CD4-positive, alpha-beta T cell (primary cell): Measurements from ENCODE around the gene BRF1. TPM values are rescaled to one million over a fixed set of nuclear protein-coding genes. Genes with fewer than 3 reads are reported as not detected.

ENCODE experiments used
- ATAC-seq: fragments of 200-7000 bp; cut with Tn5 transposase; one replicate; pipeline ENCODE4 v1.10.0; 2022; ENCODE audit warnings: mild to moderate bottlenecking; ENCODE audit not compliant: poor library complexity
- CTCF ChIA-PET: fragments of 350-600 bp; sonication (Branson Sonifier 250); formaldehyde crosslinking; loops from one replicate; lab custom pipeline; 2021; ENCODE audit warnings: antibody characterized with exemption, inconsistent platforms; lab: Charles Lee
- POLR2A ChIA-PET: fragments of 350-600 bp; sonication (Branson Sonifier 250); formaldehyde crosslinking; loops from one replicate; lab custom pipeline; 2021; ENCODE audit warnings: antibody characterized with exemption, inconsistent platforms; lab: Charles Lee
- DNase-seq, 14 experiments: peaks; one replicate each; pipeline ENCODE4 v3.0.0-alpha.2; 2013 to 2020; ENCODE audit warnings: mixed read lengths in 2 of 14
- H3K27ac ChIP-seq, 2 donors: one replicate each; pipeline versions ENCODE4 v1.5.1 to v1.7.0; 2013; ENCODE audit warnings: low read length in 2 of 2, low read depth in 1 of 2, mild to moderate bottlenecking in 1 of 2
- H3K27me3 ChIP-seq, 2 experiments: 1 replicate in 1 of 2; 2 replicates in 1 of 2; pipeline versions ENCODE4 v1.6.1 to v1.7.0; 2013; ENCODE audit warnings: low read length in 2 of 2, control low read depth in 1 of 2, mild to moderate bottlenecking in 1 of 2, moderate library complexity in 1 of 2; ENCODE audit not compliant: insufficient read depth in 2 of 2, control insufficient read depth in 1 of 2
- H3K36me3 ChIP-seq: one replicate; pipeline ENCODE4 v1.6.1; 2013; ENCODE audit warnings: low read length, control low read depth; ENCODE audit not compliant: insufficient read depth
- H3K4me1 ChIP-seq: one replicate; pipeline ENCODE4 v1.6.1; 2013; ENCODE audit warnings: low read length, control low read depth; ENCODE audit not compliant: insufficient read depth
- H3K4me3 ChIP-seq: one replicate; pipeline ENCODE4 v1.5.1; 2013; ENCODE audit warnings: mild to moderate bottlenecking, low read length, moderate library complexity
- H3K9me3 ChIP-seq, 2 experiments: 1 replicate in 1 of 2; 2 replicates in 1 of 2; pipeline versions ENCODE4 v1.6.1 to v1.7.0; 2013; ENCODE audit warnings: low read length in 2 of 2, mild to moderate bottlenecking in 2 of 2, control low read depth in 1 of 2, moderate library complexity in 1 of 2; ENCODE audit not compliant: control insufficient read depth in 1 of 2, insufficient read depth in 1 of 2
- H3K27ac Mint-ChIP-seq: one replicate; pipeline ENCODE4 v1.8.0; 2020; ENCODE audit warnings: mixed read lengths
- H3K27me3 Mint-ChIP-seq: one replicate; pipeline ENCODE4 v1.8.0; 2021; ENCODE audit warnings: mixed read lengths
- H3K36me3 Mint-ChIP-seq: one replicate; pipeline ENCODE4 v1.8.0; 2021; ENCODE audit warnings: low read depth, mixed read lengths
- H3K4me1 Mint-ChIP-seq: one replicate; pipeline ENCODE4 v1.8.0; 2021; ENCODE audit warnings: low read depth, mixed read lengths
- H3K4me3 Mint-ChIP-seq: one replicate; pipeline ENCODE4 v1.8.0; 2020; ENCODE audit warnings: mild to moderate bottlenecking, mixed read lengths
- H3K9me3 Mint-ChIP-seq: one replicate; pipeline ENCODE4 v1.8.0; 2020; ENCODE audit warnings: mixed read lengths
- intact Hi-C, 2 experiments: fragments of 100-400 bp; cut with DNase I in 1 of 2; cut with micrococcal nuclease in 1 of 2; formaldehyde crosslinking; loops; one replicate each; pipeline versions ENCODE4 v1.15.1 to v1.9.0; 2023 to 2025; cut with DNase I, micrococcal nuclease
- total RNA-seq, 174 experiments: library from RNA in 2 of 174; stranded (reverse) in 2 of 174; gene quantifications; one replicate each; pipeline ENCODE4 v1.2.3 and lab custom pipeline; 2021 to 2026
- TF ChIP-seq, protein P1 (sequence below): fragments of 200-600 bp; IDR thresholded peaks from one replicate; pipeline ENCODE4 v1.8.0; 2022; ENCODE audit warnings: antibody characterized with exemption, mild to moderate bottlenecking

Gene BRF1
- total RNA-seq, 2 experiments from 2014 or later, result 77.4 to 77.7 TPM

DNA sequence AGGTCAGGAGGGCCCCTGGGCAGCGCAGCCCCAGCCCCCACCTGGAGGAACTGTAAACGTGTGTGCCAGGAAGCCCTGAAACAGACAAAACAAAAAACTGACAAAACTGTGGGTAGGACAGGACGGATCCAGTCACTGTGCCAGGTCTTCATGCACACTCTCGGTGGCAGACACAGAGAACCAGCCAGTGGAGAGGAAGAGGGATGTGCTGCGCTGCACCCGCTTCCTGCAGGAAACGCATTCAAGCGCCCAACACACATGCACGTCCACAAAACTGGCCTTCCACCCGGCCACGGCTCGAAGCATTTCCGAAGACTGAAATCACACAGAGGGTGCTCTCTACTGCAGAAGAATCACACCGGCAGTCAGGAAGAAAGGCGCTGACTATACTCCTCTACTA lies 16.9 kb downstream of the BRF1 start:
- no peaks in the 10 kb centered on the region for H3K27me3 ChIP-seq

DNA sequence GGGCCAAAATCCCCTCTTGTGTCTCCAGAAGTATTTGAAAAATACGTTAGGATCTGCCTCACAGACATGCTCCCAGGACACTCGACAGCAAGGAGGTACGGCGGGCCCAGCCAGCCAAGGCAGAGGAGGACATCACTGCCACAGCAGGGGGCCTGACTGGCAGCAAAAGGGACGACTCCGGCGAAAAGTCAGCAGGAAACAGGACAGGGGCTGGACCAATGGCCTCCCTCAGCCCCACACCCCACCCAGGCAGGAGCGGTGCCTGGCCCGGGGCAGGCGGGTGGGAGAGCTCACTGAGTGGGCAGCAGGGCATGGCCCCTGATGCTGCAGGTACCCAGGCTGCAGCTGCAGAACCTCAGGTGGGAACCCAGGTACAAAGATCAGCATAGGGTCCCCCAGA lies 17.8 kb downstream of the BRF1 start:
- no peak overlapping the region for H3K27ac ChIP-seq
- H3K9me3 ChIP-seq, result no peaks in the 10 kb centered on the region
- DNase-seq, result no peak
- no peak overlapping the region for H3K4me3 ChIP-seq
- CTCF ChIA-PET, result no interaction called here
- Mint-ChIP-seq H3K27ac (no peak overlapping the region), H3K36me3 (peaks cover 27% of the 10 kb centered on the region), H3K4me3 (no peak overlapping the region), H3K4me1 (peaks cover 36% of the 10 kb centered on the region), H3K9me3 (no peaks in the 10 kb centered on the region), H3K27me3 (no peaks in the 10 kb centered on the region)
- no peaks in the 10 kb centered on the region for H3K27me3 ChIP-seq
- no peak for ATAC-seq
- TF ChIP-seq, protein P1, sequence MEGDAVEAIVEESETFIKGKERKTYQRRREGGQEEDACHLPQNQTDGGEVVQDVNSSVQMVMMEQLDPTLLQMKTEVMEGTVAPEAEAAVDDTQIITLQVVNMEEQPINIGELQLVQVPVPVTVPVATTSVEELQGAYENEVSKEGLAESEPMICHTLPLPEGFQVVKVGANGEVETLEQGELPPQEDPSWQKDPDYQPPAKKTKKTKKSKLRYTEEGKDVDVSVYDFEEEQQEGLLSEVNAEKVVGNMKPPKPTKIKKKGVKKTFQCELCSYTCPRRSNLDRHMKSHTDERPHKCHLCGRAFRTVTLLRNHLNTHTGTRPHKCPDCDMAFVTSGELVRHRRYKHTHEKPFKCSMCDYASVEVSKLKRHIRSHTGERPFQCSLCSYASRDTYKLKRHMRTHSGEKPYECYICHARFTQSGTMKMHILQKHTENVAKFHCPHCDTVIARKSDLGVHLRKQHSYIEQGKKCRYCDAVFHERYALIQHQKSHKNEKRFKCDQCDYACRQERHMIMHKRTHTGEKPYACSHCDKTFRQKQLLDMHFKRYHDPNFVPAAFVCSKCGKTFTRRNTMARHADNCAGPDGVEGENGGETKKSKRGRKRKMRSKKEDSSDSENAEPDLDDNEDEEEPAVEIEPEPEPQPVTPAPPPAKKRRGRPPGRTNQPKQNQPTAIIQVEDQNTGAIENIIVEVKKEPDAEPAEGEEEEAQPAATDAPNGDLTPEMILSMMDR, result no peak
- peaks cover 23% of the 10 kb centered on the region for H3K4me1 ChIP-seq
- H3K36me3 ChIP-seq, result peaks cover 23% of the 10 kb centered on the region
- intact Hi-C loops, result loop anchor here in 1 of 2 experiments (2.0 to 5.0 kb wide), 2 partner anchors 70 to 81 kb away; no protein-coding TSS in a partner anchor
- POLR2A ChIA-PET, result interaction anchor here (1.0 to 1.2 kb wide), 2 partner anchors 10 to 18 kb away, joined by 3 read pairs; partner anchors contain the start of gene BRF1

More for the DNA sequence above, 16.9 kb downstream of the BRF1 start:
- H3K4me1 Mint-ChIP-seq, result peaks cover 36% of the 10 kb centered on the region
- H3K4me1 ChIP-seq, result peaks cover 23% of the 10 kb centered on the region
- H3K27ac ChIP-seq, result no peak overlapping the region
- H3K36me3 Mint-ChIP-seq, result peaks cover 27% of the 10 kb centered on the region
- DNase-seq (peak in 2 of 14 experiments; percentile 21 to 28), ATAC-seq (peak; percentile 65)
- intact Hi-C loops, result loop anchor here in 1 of 2 experiments (2.0 to 5.0 kb wide), 2 partner anchors 69 to 82 kb away; no protein-coding TSS in a partner anchor
- H3K27ac Mint-ChIP-seq, result peak overlapping the region; percentile 47
- POLR2A ChIA-PET, result interaction anchor here (1.0 to 1.2 kb wide), 2 partner anchors 9 to 17 kb away, joined by 3 read pairs; partner anchors contain the start of gene BRF1
- H3K9me3 Mint-ChIP-seq, result no peaks in the 10 kb centered on the region
- H3K27me3 Mint-ChIP-seq, result no peaks in the 10 kb centered on the region
- TF ChIP-seq, protein P1, result no peak
- CTCF ChIA-PET, result no interaction called here
- H3K9me3 ChIP-seq, result no peaks in the 10 kb centered on the region
- H3K4me3 Mint-ChIP-seq, result no peak overlapping the region
- no peak overlapping the region for H3K4me3 ChIP-seq
- H3K36me3 ChIP-seq, result peaks cover 23% of the 10 kb centered on the region

DNA sequence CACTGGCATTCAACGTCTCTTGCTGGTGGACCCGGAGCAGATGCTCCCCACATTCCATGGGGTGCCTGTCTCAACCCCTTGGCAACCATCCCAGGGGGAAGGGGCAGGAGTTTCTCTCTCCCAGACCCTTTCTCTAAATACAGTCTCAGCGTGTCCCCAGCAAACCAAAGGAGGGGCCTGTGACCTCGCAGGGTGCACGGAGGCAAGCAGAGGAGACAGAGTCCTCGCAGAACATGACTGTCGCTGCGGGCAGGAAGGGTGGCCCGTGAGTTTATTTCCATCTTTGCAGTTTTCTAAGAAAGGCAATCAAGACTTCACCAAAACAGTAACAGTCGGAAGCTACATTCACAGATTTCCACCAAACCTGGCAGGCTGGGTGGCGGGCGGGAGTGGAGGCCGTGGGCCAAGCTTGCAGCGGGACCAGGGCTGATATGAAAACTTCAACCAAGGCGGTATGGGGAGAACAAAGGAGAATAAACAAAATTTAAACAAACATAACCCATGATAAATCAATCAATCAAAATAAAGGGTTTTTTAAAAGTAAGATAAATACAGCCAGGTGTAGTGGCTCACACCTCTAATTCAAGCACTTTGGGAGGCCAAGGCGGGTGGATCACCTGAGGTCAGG lies 18.6 kb downstream of the BRF1 start:
- POLR2A ChIA-PET, result interaction anchor here (1.2 kb wide), 1 partner anchor 11 kb away, joined by 3 read pairs; no protein-coding TSS in a partner anchor
- Mint-ChIP-seq H3K27ac (no peak overlapping the region), H3K4me1 (peaks cover 36% of the 10 kb centered on the region)

More for the DNA sequence above, 18.6 kb downstream of the BRF1 start:
- CTCF ChIA-PET, result no interaction called here
- Histone ChIP-seq H3K36me3 (peaks cover 22% of the 10 kb centered on the region), H3K27ac (no peak overlapping the region), H3K4me3 (no peak overlapping the region), H3K27me3 (no peaks in the 10 kb centered on the region), H3K9me3 (no peaks in the 10 kb centered on the region), H3K4me1 (peaks cover 23% of the 10 kb centered on the region)
- TF ChIP-seq, protein P1, result no peak
- Mint-ChIP-seq H3K36me3 (peaks cover 27% of the 10 kb centered on the region), H3K9me3 (no peaks in the 10 kb centered on the region), H3K4me3 (no peak overlapping the region), H3K27me3 (no peaks in the 10 kb centered on the region)
- DNase-seq (no peak), ATAC-seq (no peak)
- intact Hi-C loops, result loop anchor here in 1 of 2 experiments (2.0 to 5.0 kb wide), 2 partner anchors 71 to 80 kb away; no protein-coding TSS in a partner anchor
